Renal pelvis (tissue), 4 donors: ENCODE results near the gene TSEN54. TPM values are rescaled to one million over a fixed set of nuclear protein-coding genes. Genes with fewer than 3 reads are reported as not detected.
A peak's percentile ranks its signal among the peaks of the same experiment; 100 is the strongest.
"Not testable (repeated sequence)": the region's sequence is repeated elsewhere in the genome, so short reads cannot be mapped to it uniquely, and the experiment has no call there.

Source experiments
- DNase-seq: peaks from one replicate; pipeline ENCODE4 v3.0.0-alpha.2; 2013
- polyA plus RNA-seq, 3 donors: library from polyadenylated mRNA; unstranded; fragments of 120-200 nt; gene quantifications; one replicate each; pipeline ENCODE4 v1.2.1, GENCODE V29; 2013; ENCODE audit not compliant: insufficient read length in 3 of 3

Gene TSEN54
- polyA plus RNA-seq, 3 donors: 45.4 to 58.8 (median 55.8) TPM

GRCh38 chr17:75516619-75517296 is 430 bp downstream of the TSEN54 start:
- no peak for DNase-seq

- DNase-seq: no peak
These were observed 1.1 kb downstream of the TSEN54 start for GRCh38 chr17:75517297-75517865.

DNA sequence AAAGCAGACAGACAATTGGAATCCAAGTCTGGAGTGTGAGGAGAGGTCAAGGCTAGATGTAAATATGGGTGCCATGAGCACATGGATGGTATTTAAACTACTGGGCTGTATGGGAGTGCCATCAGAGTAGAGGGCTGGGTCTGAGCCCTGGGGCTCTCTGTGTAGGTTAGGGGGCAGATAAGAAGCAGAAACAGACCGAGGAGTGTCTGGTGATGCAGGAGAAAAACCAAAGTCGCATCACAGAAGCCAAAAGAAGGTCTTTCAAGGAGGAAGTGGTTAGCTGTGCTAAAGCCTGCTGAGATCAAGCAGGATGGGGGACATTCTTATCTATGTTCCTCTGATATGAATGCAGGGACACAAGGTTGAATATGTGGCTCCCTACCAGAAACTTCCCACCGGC is 1.9 kb downstream of the TSEN54 start:
- no peak for DNase-seq

- no peak for DNase-seq
These were observed 2.7 kb downstream of the TSEN54 start for GRCh38 chr17:75518983-75519537.

GRCh38 chr17:75520413-75520812 is 4.1 kb downstream of the TSEN54 start:
- not testable (repeated sequence) for DNase-seq

DNA sequence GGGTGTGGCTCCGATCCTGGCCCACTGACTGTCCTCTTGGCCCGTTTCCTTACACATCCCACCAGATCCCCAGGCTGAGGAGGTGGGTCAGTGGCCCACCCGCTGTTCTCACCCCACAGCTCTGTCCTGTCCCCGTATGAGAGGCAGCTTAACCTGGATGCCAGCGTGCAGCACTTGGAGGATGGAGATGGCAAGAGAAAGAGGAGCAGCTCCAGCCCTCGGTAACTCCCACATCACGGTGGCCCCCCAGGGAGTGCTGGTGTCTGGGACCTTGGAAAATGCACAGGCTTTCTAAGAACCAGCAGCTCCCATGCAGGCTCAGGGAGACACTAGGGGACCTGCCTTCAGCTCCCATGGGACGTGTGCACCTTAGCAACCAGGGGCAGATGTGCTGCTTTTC is 5.0 kb downstream of the TSEN54 start:
- no peak for DNase-seq

GRCh38 chr17:75521951-75522727 is 5.8 kb downstream of the TSEN54 start:
- no peak for DNase-seq

DNA sequence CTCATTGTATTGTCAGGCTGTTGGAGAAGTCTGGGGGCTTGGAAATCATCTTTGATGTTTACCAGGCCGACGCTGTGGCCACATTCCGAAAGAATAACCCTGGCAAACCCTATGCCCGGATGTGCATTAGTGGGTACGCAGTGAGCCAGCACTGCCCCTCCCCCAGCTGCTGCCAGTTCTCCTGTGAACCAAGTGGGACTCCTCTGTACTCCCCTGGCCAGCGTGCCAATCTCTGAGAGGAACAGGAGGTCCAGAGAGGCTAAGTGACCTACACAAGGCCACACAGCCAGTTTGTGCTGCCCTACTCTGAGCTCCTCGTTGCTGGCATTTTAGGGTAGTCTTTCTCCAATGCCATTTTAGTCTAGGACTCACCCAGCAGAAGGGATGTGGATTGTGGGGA is 7.3 kb downstream of the TSEN54 start:
- DNase-seq: no peak

- DNase-seq: no peak
These were observed 8.1 kb downstream of the TSEN54 start for GRCh38 chr17:75524269-75524969.

DNA sequence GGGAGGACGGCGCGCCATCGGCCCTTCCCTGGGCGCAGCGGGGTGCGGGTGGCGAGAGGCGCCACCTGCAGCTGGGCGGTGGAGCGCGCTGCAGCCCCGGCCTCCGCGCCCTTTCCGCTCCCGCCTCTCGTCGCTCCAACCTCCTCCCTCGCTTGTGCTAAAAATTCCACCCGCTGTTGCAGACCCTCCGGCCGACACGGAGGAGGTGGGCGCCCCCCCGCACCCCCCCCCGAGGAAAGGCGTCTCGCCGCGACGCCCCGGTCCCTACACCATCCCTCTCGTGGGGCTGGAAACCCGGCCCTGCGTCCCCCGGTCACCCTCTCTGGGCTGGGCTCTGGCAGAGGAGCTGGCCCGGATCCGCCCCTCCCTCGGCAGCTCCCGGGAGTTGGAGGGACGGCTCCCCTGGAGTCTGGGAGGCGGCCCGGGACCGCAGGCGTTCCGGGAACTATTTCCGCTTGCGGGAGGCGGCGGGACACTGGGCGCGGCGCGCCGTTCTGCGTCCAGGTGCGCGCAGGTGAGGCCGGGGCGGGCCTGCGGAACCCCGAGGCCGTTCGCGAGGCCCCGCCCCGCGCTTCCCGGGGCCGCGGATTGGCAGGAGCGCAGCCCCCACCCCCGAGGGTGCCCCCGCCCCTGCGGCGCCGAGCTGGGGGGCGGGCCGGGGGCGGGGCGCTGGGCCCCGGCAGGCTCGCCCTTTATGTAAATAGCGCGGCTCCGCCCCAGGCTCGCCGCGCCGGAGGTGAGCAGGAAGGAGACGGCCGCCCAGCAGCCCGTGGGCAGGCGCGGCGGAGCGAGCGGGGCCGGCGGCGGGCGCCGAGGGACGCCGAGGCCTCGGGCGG is 8.9 kb downstream of the TSEN54 start, which contains the start of gene LLGL2:
Gene LLGL2, plus strand, starts transcription at position 728 of the 836 bp plus-strand sequence. CDS start 17,730 bp downstream, outside the sequence.
- DNase-seq: peak; percentile 84

DNA sequence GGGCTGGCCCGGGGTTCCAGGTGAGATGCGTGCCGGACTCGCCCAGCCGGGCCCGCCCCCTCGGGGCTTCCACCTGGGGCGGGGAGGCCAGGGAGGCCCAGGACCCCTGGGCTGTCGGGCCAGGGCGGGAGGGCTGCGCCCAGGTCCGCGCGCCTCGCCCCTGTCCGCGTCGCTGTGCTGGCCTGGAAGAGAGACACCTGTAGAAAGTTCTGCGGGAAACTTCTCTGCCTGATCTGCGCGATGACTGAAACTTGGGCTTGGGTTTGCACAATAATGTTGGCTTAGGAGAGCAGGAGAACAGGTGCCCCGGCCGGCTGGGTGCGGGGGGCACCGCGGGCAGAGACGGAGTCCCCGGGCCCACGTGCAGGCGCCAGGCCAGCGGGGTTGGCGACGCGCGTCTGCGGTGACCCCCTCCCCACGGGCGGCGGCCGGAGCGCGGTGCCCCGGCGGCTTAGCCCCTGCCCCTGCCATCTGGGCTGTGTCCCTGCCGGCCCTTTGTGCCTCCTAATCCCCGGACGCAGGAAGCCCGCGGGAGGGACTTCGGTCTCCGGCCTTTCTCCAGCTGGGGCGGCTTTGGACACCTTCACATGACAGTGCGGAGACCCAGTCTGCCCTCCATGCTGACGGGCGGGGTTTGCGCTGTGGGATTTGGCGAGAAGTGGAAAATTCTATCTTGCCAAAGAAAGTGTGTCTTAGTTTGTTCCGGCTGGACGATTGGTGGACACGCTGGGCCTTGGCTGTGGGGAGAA is 9.7 kb downstream of the TSEN54 start:
- no peak for DNase-seq

GRCh38 chr17:75526555-75527270 is 10.4 kb downstream of the TSEN54 start:
- no peak for DNase-seq

GRCh38 chr17:75530837-75531720 is 14.8 kb downstream of the TSEN54 start:
- DNase-seq: no peak

GRCh38 chr17:75531721-75532072 is 15.4 kb downstream of the TSEN54 start:
- DNase-seq: no peak

- DNase-seq: no peak
These were observed 18.8 kb downstream of the TSEN54 start for GRCh38 chr17:75535119-75535537.

DNA sequence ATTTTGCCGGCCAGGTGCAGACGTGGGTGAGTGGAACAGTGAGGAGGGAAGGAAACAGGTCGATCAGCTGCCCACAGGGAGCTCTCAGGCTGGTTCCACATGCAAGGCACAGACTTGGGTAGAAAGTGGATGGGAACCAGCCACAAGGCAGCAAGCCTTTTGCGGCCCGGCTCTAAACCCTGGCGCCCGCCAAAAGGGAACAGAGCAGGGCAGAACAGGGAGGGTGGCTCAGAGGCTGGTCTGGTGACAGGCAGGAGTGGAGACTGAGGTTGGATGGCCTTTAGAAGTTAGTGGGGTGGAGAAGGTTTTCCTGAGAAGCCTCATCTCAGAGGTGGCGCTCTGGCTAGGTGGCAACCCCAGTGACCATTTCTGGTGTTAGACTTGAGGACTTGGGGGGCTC is 19.5 kb downstream of the TSEN54 start:
- DNase-seq: no peak

DNA sequence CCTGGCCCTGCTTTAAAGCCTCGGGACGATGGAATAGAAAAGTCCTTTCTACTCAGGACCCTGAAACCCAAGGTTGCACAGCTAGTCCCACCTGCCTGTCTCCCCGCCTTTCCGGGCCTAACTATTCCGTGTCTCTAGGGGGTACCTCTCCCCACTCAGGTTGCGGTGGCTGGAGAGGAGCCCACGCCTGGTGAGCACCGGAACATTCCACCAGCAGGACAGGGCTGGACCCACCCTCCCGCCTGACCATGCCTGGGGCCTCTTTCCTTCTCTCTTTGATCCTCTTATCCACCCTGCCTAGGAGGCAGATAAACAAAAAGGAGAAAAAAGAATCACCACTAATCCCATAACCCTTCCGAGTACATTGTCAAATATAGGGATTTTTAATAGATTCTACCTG is 20.0 kb downstream of the TSEN54 start:
- DNase-seq: no peak

GRCh38 chr17:75539967-75540729 is 23.8 kb downstream of the TSEN54 start:
- DNase-seq: no peak
